Astrocyte of the hippocampus (primary cell): Measurements from ENCODE around the gene ANXA8.
"Not testable (repeated sequence)": the region's sequence is repeated elsewhere in the genome, so short reads cannot be mapped to it uniquely, and the experiment has no call there.

Experiments
- DNase-seq: peaks from one replicate; pipeline ENCODE4 v3.0.0; 2011; ENCODE audit warnings: low read depth, low spot score

The ANXA8 gene

DNA sequence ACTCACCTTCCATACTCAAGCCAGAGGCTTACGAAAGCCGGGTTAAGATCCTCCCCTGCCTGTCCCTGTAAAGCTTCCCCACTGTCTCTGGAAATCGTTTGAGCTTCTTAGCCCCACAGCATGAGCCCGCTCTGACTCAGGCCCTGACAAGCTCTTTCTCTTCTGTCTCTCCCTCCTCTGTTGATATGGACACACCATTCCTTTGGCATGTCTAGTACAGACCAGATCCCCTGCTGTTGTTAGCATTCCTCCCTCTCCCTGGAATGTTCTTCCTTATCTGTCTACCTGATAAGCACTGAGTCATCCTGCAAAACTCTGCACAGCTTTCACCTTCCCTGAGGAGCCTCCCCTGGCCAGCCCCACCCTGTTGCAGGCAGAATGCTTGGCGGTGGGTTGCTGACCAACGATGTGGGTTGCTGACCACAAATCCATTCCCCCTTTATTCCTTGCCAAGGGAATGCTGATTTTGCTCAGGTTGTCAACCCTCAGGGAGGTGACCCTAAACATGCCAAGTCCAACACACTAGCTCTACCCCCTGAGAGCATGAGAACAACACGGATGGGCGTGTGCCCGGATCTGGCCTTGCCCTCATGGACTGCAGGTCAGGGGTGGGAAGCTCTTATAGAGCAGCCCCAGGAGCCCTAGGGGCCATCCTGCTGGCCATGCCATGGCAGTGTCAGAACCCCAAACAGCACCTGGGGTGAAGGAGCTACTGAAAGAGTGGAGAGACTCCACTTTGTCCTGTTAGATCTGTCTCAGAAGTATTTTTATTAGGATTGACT is 21.1 kb downstream of the ANXA8 start:
- DNase-seq: not testable (repeated sequence)

DNA sequence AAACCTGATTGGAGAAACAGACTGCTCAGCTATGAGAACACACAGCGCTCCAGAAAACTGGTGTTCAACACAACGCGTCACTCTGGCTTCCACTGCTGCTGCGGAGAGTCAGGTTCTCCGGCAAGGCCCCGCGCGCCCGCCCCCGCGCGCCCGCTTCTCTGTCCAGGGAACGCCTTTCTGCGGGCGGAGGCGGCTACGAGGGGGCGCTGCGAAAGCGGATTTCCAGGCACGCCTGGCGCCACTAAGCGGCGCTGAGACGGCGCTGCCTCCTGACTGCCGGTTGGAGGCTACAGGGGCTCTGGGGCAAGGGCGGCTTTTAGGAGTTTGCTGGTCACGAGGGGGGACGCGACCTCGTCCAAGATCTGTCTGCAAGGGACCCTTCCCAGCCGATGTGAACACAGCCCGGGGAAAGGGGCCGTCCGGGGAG is 22.6 kb downstream of the ANXA8 start:
- peak; percentile 81 for DNase-seq

DNA sequence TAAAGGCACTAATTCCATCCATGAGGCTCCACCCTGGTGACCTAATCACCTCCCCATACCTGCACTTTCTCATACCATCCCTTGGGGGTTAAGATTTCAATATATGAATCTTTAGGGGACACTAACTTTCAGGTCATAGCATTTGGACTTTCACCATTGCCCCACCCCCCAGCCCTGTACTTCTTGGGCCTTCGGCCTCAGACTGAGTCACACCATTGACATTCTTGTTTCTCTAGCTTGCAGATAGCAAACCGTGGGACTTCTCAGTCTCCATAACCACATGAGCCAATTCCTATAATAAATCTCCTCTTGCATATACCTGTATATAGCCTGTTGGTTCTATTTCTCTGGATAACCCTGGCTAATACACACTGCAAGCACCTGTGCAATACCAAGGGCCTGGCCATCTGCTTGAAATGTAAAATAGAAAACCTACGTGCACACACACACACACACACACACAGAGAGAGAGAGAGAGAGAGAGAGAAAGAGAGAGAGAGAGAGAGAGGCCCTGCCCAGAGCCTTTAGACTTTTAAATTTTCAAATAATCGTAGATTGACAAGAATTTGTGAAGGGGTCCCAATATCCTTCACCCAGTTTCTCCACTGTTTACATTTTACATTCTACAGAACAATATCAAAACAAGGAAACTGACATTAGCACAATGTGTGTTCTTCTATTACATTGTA is 25.3 kb downstream of the ANXA8 start:
- DNase-seq: peak; percentile 77

DNA sequence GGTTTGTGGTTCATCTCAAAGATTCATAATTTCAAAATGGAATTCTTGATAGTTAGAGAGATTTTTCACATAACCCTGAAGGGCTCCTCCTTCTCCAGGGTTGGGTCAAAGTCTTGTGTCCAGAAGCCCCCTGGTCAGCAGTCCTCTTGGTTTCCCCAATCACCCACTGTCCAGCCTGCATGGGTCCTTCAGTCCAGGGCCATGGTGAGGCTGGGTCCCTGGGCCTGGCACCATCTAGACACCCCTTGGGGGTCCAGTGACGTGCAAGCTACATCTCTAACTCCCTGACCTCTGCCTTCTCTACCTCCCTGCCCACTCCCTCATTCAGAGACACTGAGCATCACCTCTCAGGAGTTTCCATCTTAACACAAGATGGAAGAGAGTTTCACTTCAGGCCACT is 26.1 kb downstream of the ANXA8 start:
- DNase-seq: no peak

DNA sequence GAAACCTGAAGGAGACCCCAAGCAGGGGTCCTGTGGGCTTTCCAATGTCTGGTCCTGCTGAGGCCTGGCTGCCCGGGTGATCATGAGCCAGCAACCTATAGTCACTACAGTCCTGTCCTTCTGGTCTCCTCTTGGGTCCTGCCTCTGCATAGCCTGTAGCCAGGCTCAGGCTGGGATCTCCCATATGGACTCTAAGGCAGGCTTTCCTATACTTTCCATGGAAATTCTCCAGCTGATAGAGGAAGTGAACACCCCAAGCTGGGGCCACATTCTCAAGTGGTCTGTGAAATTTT is 26.4 kb downstream of the ANXA8 start:
- no peak for DNase-seq

DNA sequence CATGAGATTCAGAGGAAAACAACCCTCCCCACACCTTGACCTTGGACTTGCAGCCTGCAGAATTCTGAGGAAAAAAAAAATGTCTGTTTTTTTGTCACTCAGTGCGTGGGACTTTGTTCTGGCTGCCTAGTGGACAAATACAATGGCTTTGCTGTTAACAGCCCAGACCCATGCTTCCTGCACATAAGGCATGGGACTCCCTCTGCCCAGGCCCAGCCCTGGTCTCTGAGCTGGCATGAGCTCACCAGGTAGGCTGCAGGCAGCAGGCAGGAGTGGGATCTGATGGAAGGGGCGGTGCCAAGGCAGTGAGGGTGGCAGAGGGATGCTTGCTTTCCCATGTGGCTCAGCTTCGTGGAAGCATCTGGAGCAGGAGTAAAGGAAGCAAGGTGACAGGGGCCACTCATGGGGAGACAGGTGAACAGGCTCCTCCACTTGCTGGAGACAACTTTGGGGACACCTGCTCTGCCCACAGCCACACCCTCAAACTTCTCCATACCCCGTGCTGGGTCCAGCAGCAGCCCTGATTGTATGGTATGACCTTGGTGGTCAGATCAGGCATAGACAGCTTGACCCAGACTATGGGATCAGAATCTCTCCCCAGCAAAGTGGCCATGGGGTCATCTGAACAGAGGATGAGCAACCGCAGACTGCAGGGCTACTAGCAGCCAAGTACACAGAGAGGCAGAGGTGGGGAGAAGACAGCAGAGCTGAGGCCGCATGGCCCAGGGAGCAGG is 27.0 kb downstream of the ANXA8 start:
- no peak for DNase-seq

DNA sequence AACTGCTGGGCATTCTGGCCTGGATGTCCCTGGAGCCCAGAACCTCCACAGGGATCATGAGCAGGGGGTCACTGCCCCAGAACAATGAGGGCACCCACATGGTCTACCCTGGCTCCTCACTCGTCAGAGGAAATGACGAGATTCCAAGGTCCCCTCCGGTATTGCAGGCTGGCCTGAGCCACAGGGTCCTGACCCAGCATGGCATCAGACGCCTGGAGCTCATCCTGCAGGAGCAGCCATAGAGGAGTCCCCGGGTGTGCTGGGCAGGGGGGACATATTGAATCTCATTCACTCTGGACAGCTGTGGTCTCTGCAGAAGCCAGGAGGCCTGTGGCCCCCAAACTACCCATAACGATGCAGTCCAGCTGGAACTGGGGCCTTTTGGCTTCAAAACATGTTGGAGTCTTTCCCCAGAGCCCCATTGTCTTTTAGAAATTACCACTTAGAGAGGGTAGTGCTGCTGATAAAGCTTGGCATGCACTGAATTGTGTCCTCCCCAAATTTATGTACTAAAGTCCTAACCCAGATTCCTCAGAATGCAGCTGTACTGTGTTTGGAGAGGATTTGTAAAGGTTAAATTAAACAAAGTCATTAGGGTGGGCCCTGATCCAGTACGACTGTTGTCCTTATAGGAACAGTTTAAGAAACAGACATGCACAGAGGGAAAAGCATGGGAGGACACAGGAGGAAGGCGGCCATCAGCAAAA is 27.7 kb downstream of the ANXA8 start:
- DNase-seq: no peak

DNA sequence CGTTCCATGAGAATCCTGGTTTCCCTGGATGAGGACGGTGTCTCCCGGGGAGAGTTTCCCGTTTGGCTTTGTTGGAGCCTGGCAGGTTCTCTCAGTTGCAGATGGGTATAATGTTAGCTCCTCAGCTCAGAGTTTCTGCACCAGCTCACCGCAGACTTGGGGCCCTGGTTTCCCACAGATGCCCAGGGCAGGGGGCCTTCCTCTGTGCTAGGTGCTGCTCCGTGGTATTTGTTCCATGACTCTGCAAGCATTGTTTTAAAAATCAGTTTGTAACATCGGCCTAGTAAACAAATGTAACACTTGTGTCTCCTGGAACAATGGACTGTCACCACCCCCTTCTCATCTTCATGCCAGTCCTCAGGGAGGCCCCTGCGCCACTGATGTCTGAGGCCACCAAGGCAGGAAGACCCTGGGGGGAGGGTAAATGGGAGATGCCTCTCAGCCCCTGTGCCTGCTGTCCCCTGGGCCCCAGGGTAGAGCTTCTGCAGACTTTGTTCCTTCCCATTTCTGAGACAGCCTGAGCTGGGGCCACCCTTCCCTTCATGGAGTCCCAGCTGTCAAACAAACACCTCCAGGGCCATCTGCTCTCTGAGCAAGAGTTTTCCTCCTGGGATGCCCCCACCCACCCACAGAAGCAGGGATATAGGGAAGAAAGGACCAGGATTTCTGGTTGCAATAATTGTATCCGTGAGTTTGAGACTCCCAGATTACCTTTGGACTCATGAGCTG is 28.4 kb downstream of the ANXA8 start:
- DNase-seq: not testable (repeated sequence)

DNA sequence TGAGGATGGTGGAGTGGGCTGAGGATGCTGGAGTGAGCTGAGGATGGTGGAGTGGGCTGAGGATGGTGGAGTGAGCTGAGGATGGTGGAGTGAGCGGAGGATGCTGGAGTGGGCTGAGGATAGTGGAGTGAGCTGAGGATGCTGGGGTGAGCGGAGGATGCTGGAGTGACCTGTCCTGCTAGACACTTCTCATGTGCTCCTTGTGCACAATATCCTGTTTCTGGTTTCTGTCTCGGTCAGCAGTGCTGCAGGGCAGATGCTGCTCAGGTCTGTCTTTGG is 29.2 kb downstream of the ANXA8 start:
- no peak for DNase-seq

DNA sequence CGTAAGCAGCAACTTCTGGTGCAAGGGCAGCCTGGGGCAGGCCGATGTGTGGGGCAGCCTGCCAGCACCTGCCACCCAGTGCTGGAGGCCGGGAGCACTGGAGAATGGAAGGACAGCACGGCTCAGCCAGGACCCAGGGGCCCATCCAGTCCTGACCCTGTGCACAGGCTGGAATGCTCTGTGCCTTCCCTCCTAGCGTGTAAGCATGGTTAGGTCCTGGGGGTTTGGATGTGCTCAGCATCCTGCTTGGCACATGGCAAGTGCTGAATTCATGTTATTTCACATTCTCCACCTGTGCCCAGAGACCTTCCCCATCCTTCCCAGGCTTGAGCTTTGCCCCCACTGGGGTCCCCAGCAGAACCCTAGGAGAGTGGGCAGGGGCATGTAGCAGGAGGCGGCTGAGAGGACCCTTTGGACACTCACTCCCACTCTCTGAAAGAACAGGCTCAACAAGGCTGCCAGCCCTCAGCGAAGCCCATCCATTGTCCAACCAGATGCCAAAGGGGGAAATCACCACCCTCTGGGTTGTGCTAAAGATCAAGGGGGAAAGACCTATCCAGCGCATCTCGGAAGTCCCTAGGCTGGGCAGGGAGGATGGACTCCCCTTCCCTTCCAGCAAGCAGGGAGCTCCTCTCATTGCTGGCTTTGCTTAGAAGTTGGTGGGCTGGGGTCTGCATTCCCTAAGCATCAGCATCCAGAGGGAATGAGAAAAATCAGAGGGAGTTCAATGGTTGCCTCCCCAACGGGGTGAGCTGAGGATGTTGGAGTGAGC is 29.7 kb downstream of the ANXA8 start:
- no peak for DNase-seq

DNA sequence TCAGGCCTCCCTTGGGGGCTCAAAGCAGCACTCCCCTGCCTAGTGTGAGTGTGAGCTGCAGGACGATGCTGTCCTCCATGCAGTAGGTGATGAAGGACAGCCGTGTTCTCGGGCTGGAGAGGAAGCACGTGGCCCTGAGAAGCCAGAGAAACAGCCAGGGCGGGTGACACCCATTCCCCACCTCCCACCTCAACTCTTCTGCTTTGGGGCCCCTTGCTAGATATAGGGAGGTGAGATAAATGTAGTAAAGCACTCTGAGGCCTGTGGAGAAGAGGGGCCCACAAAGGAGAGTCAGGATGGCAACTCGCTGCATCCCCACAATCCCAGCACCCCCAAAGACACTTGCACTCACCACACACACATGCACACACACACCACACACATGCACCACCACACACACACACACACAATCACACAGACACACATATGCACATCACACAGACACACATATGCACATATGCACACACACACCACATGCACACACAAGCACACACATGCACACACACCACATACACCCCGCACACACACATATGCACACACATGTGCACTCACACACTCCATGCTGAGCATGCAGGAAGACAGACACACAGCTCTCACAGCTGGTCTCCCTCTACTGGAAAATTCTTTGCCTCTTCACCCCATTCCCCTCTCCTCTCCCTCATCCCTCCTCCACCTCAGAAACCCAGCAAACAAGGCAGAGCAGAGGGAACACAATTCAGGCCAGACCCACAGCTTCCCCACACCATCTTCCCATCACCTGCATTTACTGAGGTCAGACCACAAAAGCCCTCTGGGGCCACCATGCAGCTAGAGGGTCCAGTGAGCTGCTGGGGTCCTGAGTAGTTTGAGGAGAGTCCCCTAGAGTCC is 30.5 kb downstream of the ANXA8 start:
- no peak for DNase-seq

DNA sequence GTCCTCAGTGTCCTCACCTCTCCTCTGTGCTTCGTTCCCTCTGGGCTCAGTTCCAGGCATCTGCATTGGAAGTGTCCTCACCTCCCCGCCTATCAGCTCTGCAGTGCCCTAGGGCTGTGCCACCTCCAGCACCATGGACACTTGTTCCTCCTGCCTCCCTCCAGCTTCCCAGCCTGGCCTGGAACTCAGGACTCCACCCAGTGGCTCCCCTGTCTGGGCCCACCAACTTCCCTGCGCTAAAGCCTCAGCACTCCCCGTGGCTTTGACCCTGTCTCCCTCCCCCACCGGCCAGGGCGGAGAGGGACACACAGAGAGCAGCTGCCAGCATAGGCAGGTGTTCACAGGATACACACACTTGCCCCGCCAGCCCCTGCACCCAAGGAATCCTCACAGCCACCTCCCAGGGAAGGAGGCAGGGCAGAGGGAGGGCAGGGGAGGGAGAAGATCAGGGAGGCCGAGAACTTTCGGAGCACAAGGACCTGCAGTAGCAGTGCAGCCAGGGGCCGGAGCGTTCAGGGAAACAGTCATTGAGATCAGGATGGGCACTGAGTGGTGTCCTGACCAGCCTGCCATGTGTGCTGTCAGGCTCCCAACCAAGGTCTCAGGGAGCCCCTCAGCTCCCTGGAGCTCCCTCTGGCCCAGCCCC is 31.3 kb downstream of the ANXA8 start:
- DNase-seq: no peak

DNA sequence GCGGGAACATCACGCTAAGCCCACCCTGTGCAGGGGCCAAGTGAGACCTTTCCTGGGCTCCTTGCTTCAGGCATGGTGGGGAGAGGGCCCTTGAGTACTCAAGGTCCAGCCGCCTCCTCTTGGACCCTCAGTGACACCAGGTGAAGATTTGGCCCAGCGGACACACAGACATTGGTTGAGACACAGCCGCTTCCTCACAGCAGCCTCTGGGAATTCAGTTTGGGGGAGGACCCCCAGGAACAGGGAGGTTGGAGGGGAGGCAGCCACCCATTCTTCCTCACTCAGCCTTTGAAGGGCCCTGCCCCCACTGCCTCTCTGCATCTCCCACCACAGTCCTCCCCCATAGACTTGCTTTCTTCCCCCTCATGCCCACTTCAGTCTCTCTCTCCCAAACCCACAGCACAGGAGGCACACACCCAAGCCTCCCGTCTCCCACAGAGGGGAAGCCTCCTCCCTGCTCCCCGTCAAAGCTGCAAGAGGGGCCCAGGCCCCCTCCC is 31.9 kb downstream of the ANXA8 start:
- no peak for DNase-seq

DNA sequence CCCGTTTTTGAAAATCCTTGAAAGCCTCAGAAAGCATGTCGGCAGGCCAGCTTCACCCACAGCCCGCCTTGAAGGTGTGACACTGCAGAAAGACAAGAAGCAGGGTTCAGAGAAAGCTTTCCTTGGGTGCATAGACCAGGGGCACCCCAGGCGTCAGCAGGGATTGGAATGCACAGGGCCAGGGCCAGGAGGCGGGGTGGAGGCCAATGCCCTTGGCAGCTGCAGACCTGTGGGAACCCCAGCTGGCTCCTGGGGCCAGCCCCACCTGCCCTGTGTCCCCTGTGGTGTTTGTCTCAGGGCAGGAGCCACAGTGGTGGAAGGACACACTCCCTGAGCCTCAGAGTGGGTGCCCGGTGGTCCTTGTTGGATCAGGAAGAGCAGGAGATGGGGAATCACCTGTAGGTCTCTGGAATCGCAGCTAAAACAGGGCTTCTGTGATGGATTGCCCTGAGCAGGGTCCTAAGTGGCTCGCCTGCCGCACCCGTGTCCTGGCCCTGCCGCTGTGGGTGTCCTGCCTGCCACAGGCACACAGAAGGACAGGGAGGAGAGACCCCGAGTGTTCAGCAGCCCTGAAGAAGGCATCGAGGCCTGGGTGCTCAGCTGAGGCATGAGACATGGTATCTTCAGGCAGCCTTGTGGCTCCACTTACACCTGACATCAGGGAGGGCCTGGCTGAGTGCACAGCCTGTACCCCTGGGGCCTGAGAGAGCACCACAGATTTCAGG is 32.5 kb downstream of the ANXA8 start:
- DNase-seq: no peak

DNA sequence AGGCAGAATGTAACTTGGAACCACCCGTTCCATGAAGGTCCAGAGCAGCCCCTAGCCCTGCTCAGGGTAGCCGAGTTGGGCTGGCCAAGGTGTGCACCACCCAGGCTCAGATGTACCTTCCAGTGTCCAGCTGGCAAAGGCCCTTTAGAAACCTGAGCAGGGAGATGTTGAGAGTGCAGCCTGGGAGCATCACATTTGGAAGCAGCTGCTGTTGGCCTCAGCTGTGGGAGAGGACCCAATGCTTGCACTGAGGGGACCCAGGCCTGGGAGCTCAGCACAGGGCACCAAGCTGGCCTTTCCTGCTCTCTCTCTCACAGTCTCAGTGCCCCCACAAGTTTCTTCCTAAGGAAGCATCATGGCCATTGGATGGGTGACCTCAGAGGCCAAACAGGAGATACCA is 33.5 kb downstream of the ANXA8 start:
- no peak for DNase-seq

DNA sequence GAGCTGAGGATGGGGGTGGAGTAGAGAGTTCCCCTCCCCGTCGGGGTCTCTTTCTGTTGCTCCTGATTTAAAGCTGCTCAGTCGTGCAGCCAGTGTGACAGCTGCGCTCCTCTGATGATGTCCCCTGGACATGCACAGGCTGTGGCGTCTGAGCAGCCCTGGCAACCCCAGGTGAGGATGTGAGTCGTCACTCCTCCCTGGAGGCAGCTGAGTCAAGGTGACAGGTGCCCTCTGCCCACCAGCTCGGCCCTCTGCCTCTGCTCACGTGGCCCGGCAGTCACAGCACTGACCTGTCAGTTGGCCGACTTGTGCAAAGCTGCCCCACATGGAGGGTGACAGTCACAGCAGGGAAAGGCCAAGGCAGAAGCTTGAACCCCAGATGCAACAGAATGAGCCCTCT is 33.9 kb downstream of the ANXA8 start:
- no peak for DNase-seq

DNA sequence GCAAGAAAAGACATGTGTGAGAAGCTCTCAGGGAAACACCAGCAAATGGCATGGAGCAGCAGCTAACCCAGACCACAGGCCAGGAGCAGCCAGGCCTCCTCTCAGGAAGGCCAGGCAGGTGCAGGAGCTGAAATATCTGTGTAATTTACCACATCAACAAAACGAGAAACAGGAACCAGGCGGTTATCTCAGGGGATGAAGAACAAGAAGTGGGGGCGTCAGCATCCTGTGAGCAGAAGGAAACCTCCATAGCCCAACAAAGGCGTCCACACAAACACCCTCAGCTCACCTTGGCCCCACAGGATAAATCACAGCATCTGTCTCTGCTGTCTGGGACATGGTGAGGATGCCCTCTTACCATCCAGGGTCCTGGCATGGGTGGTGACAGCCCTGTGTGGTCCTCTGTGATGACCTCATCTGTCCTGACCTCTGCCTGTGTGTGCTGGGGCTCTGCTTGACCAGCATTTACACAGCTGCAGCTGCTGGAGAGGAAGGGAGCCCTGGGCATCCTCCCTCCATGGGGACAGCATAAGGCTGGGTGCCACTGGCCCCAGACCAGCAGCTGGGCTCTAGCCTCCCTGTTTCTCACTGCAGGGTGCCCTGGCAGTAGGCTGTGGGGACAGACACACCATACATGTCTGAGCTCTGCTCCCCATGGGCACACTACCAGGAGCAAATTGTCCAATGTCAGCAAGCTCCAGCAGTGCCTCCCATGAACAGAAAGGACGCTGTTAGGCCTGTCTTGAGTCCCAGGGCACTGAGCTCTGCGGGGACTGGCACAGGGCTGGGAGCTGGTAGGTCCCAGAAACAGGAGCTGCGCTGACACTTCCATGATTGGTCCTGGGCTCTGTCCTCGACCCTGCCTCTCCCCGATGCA is 34.6 kb downstream of the ANXA8 start:
- DNase-seq: no peak

DNA sequence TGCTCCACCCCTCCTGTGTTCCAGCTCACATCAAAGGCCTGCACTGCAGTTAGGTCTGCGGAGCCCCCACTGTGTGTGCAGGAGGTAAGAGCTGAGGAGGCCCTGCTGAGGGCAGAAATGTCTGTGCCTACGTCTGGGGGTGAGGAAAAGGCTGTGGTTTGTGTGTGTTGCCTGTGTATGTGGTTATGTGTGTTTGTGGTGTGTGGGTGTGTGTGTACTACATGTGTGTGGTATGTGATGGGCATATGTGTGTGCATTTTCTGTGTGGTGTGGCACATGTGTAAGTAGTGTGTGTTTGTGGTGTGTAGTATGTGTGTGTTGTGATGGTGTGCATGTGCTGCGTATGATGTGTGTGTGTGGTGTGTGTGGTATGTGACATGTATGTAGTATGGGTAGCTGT is 36.2 kb downstream of the ANXA8 start:
- no peak for DNase-seq
